H9 (cell line): ENCODE measurements around the gene TSPAN2. TPM values are rescaled to one million over a fixed set of nuclear protein-coding genes. Genes with fewer than 3 reads are reported as not detected.

ENCODE experiments used
- DNase-seq: peaks from one replicate; pipeline ENCODE4 v3.0.0-alpha.2; 2017
- H2AFZ ChIP-seq: one replicate; pipeline ENCODE4 v1.6.1; 2013; ENCODE audit warnings: mild to moderate bottlenecking, low read length, control low read depth, moderate library complexity
- H2AK5ac ChIP-seq: 2 replicates; pipeline ENCODE4 v1.6.1; 2013; ENCODE audit warnings: low read length, control low read depth, mixed read lengths; ENCODE audit not compliant: insufficient read length
- H2BK120ac ChIP-seq: one replicate; pipeline ENCODE4 v1.6.1; 2013; ENCODE audit warnings: low read depth, mild to moderate bottlenecking, low read length, control low read depth, inconsistent platforms; ENCODE audit not compliant: poor library complexity, severe bottlenecking
- H2BK12ac ChIP-seq: 2 replicates; pipeline ENCODE4 v1.6.1; 2013; ENCODE audit warnings: low read length, control low read depth, mixed read lengths, low read depth; ENCODE audit not compliant: insufficient read length
- H2BK15ac ChIP-seq: 2 replicates; pipeline ENCODE4 v1.6.1; 2013; ENCODE audit warnings: low read depth, low read length, control low read depth
- H2BK20ac ChIP-seq: one replicate; pipeline ENCODE4 v1.6.1; 2013; ENCODE audit warnings: low read depth, mild to moderate bottlenecking, low read length, control low read depth, inconsistent platforms; ENCODE audit not compliant: poor library complexity, severe bottlenecking
- H2BK5ac ChIP-seq: 2 replicates; pipeline ENCODE4 v1.6.1; 2013; ENCODE audit warnings: low read length, control low read depth, mixed read lengths; ENCODE audit not compliant: insufficient read length
- H3K14ac ChIP-seq: 2 replicates; pipeline ENCODE4 v1.6.1; 2013; ENCODE audit warnings: low read length, control low read depth; ENCODE audit not compliant: insufficient read depth
- H3K18ac ChIP-seq: 2 replicates; pipeline ENCODE4 v1.6.1; 2013; ENCODE audit warnings: low read depth, mild to moderate bottlenecking, mixed read lengths, low read length, control low read depth; ENCODE audit not compliant: insufficient read length
- H3K23ac ChIP-seq: 2 replicates; pipeline ENCODE4 v1.6.1; 2013; ENCODE audit warnings: low read length, control low read depth, mixed read lengths, low read depth; ENCODE audit not compliant: insufficient read length
- H3K23me2 ChIP-seq: 2 replicates; pipeline ENCODE4 v1.6.1; 2013; ENCODE audit warnings: low read depth, mild to moderate bottlenecking, mixed read lengths, low read length, control low read depth; ENCODE audit not compliant: insufficient read length, poor library complexity, severe bottlenecking
- H3K27ac ChIP-seq: 2 replicates; pipeline ENCODE4 v1.5.1; 2013; ENCODE audit warnings: low read length, control low read depth, mixed read lengths, low read depth; ENCODE audit not compliant: insufficient read length
- H3K27me3 ChIP-seq: 2 replicates; pipeline ENCODE4 v1.6.1; 2013; ENCODE audit warnings: low read length, control low read depth, inconsistent platforms; ENCODE audit not compliant: insufficient read depth
- H3K4ac ChIP-seq: 2 replicates; pipeline ENCODE4 v1.6.1; 2013; ENCODE audit warnings: low read depth, mild to moderate bottlenecking, control low read depth, inconsistent platforms, low read length, moderate library complexity
- H3K4me1 ChIP-seq: 2 replicates; pipeline ENCODE4 v1.6.1; 2013; ENCODE audit warnings: low read length, control low read depth, inconsistent platforms; ENCODE audit not compliant: insufficient read depth
- H3K4me2 ChIP-seq: 2 replicates; pipeline ENCODE4 v1.6.1; 2013; ENCODE audit warnings: low read length, control low read depth, mixed read lengths; ENCODE audit not compliant: insufficient read length, insufficient read depth
- H3K56ac ChIP-seq: 2 replicates; pipeline ENCODE4 v1.6.1; 2013; ENCODE audit warnings: low read depth, mild to moderate bottlenecking, mixed read lengths, low read length, control low read depth; ENCODE audit not compliant: insufficient read length
- H3K79me1 ChIP-seq: 2 replicates; pipeline ENCODE4 v1.6.1; 2013; ENCODE audit warnings: low read depth, mild to moderate bottlenecking, moderate library complexity, low read length, control low read depth, inconsistent platforms; ENCODE audit not compliant: insufficient read depth, poor library complexity, severe bottlenecking
- H3K79me2 ChIP-seq: 2 replicates; pipeline ENCODE4 v1.6.1; 2013; ENCODE audit warnings: low read length, control low read depth, inconsistent platforms; ENCODE audit not compliant: insufficient read depth
- H3K9ac ChIP-seq: 2 replicates; pipeline ENCODE4 v1.6.1; 2013; ENCODE audit warnings: low read length, control low read depth, mixed read lengths; ENCODE audit not compliant: insufficient read length; ENCODE audit errors: extremely low read depth
- H3K9me3 ChIP-seq: one replicate; pipeline ENCODE4 v1.6.1; 2013; ENCODE audit warnings: low read depth, low read length, inconsistent platforms; ENCODE audit not compliant: control insufficient read depth
- H3T11ph ChIP-seq: one replicate; pipeline ENCODE4 v1.6.1; 2013; ENCODE audit warnings: mild to moderate bottlenecking, low read length, control low read depth, inconsistent platforms
- H4K20me1 ChIP-seq: one replicate; pipeline ENCODE4 v1.6.1; 2013; ENCODE audit not compliant: control insufficient read depth, insufficient read length, insufficient read depth
- H4K5ac ChIP-seq: 2 replicates; pipeline ENCODE4 v1.6.1; 2013; ENCODE audit warnings: low read depth, mild to moderate bottlenecking, mixed read lengths, low read length, control low read depth; ENCODE audit not compliant: insufficient read length
- H4K8ac ChIP-seq: replicated peaks from 2 replicates; pipeline ENCODE4 v1.6.1; 2013; ENCODE audit warnings: low read length, control low read depth, mixed read lengths, low read depth; ENCODE audit not compliant: insufficient read length
- H4K91ac ChIP-seq: 2 replicates; pipeline ENCODE4 v1.6.1; 2013; ENCODE audit warnings: low read depth, mild to moderate bottlenecking, moderate library complexity, mixed read lengths, low read length, control low read depth; ENCODE audit not compliant: insufficient read length
- H3K27ac Mint-ChIP-seq, 3 experiments: 2 replicates in 2 of 3; 3 replicates in 1 of 3; pipeline ENCODE4 v1.8.0; 2020 to 2021; ENCODE audit warnings: mixed read lengths in 3 of 3, mild to moderate bottlenecking in 1 of 3, moderate library complexity in 1 of 3
- H3K27me3 Mint-ChIP-seq: 2 replicates; pipeline ENCODE4 v1.8.0; 2021; ENCODE audit warnings: low read depth, mild to moderate bottlenecking, moderate library complexity, mixed read lengths
- H3K36me3 Mint-ChIP-seq, 3 experiments: 2 replicates in 2 of 3; 3 replicates in 1 of 3; pipeline ENCODE4 v1.8.0; 2020 to 2021; ENCODE audit warnings: low read depth in 3 of 3, mixed read lengths in 3 of 3; ENCODE audit not compliant: insufficient read depth in 1 of 3
- H3K4me1 Mint-ChIP-seq, 2 experiments: 2 replicates each; pipeline ENCODE4 v1.8.0; 2020; ENCODE audit warnings: mixed read lengths in 2 of 2
- H3K4me3 Mint-ChIP-seq, 2 experiments: 2 replicates in 1 of 2; 3 replicates in 1 of 2; pipeline ENCODE4 v1.8.0; 2020 to 2021; ENCODE audit warnings: mild to moderate bottlenecking in 2 of 2, mixed read lengths in 2 of 2, moderate library complexity in 1 of 2
- H3K9me3 Mint-ChIP-seq, 2 experiments: 2 replicates in 1 of 2; 3 replicates in 1 of 2; pipeline ENCODE4 v1.8.0; 2020; ENCODE audit warnings: mild to moderate bottlenecking in 2 of 2, mixed read lengths in 2 of 2, moderate library complexity in 1 of 2
- CTCF ChIP-seq: fragments of 200-600 bp; sonication (generic); conservative IDR thresholded peaks from 3 replicates; pipeline ENCODE4 v1.8.0; 2021; ENCODE audit warnings: antibody characterized with exemption, mild to moderate bottlenecking
- WGBS: extraction: QIAGEN DNeasy Blood & Tissue Kit; methylation state at CpG from one replicate; pipeline ENCODE4 v1.1.7; 2013; ENCODE audit warnings: missing lambda C conversion rate, low lambda C conversion rate, mixed read lengths; ENCODE audit not compliant: insufficient read length; ENCODE audit errors: extremely low coverage; 5-methylcytosine and 5-hydroxymethylcytosine counted together
- total RNA-seq: library from RNA; stranded (reverse); gene quantifications from 2 replicates; pipeline ENCODE4 v1.2.1, GENCODE V29; 2021

Gene TSPAN2
- total RNA-seq, 1 experiment from 2014 or later, result 10.8 TPM

GRCh38 chr1:115113766-115114165, 24.5 kb upstream of the TSPAN2 start:
- WGBS, result no CpG with 5 or more reads among the region's 4 CpGs
- no peaks in the 10 kb centered on the region for H3K23me2 ChIP-seq
- no peak overlapping the region for H3K27ac Mint-ChIP-seq

More at GRCh38 chr1:115113766-115114165, 24.5 kb upstream of the TSPAN2 start:
- no peak overlapping the region for H3K23ac ChIP-seq
- no peaks in the 10 kb centered on the region for H3K4me1 ChIP-seq
- no peak overlapping the region for H2AK5ac ChIP-seq
- Mint-ChIP-seq H3K4me3 (no peak overlapping the region), H3K4me1 (peaks cover 10 to 12% of the 10 kb centered on the region in 2 experiments), H3K27me3 (peaks cover 9% of the 10 kb centered on the region), H3K36me3 (peaks cover 0 to 4% (median 4%) of the 10 kb centered on the region in 3 experiments; a peak in 4 of 7 replicates), H3K9me3 (peaks cover 3 to 8% of the 10 kb centered on the region in 2 experiments; a peak in 4 of 5 replicates)
- no peaks in the 10 kb centered on the region for H4K20me1 ChIP-seq
- H3K79me2 ChIP-seq, result no peaks in the 10 kb centered on the region
- H3K27ac ChIP-seq, result no peak overlapping the region
- no peak overlapping the region for H2BK12ac ChIP-seq
- no peak overlapping the region for H2AFZ ChIP-seq
- no peak overlapping the region for H3K18ac ChIP-seq
- no peak overlapping the region for H4K8ac ChIP-seq
- no peak overlapping the region for H2BK120ac ChIP-seq
- H3K14ac ChIP-seq, result no peak overlapping the region
- H2BK5ac ChIP-seq, result no peak overlapping the region
- no peak overlapping the region for H2BK15ac ChIP-seq
- H2BK20ac ChIP-seq, result no peak overlapping the region
- H4K5ac ChIP-seq, result no peak overlapping the region
- H4K91ac ChIP-seq, result no peak overlapping the region
- H3K27me3 ChIP-seq, result no peaks in the 10 kb centered on the region
- DNase-seq, result no peak
- no peak overlapping the region for H3K4ac ChIP-seq
- no peak for TF ChIP-seq CTCF
- H3K9ac ChIP-seq, result no peak overlapping the region
- H3K4me2 ChIP-seq, result no peak overlapping the region
- no peak overlapping the region for H3T11ph ChIP-seq
- H3K56ac ChIP-seq, result no peak overlapping the region
- peaks cover 3% of the 10 kb centered on the region for H3K9me3 ChIP-seq
- H3K79me1 ChIP-seq, result no peaks in the 10 kb centered on the region
